Transverse colon (tissue), 4 donors: ENCODE measurements around the gene SPINK13. TPM values are rescaled to one million over a fixed set of nuclear protein-coding genes. Genes with fewer than 3 reads are reported as not detected.
"Not testable (repeated sequence)": the region's sequence is repeated elsewhere in the genome, so short reads cannot be mapped to it uniquely, and the experiment has no call there.

Source experiments
- DNase-seq: peaks from one replicate; pipeline ENCODE4 v3.0.0-alpha.2; 2019
- H3K27ac ChIP-seq, 4 donors: fragments of 200-600 bp; sonication (generic); 2 replicates each; pipeline ENCODE4 v1.5.1; 2016 to 2018; ENCODE audit warnings: inconsistent platforms in 4 of 4
- H3K27me3 ChIP-seq: fragments of 200-600 bp; sonication (generic); 2 replicates; pipeline ENCODE4 v1.5.1; 2017; ENCODE audit warnings: inconsistent platforms
- H3K36me3 ChIP-seq, 4 donors: fragments of 200-600 bp; sonication (generic); 2 replicates each; pipeline ENCODE4 v1.5.1; 2017 to 2019; ENCODE audit warnings: inconsistent platforms in 4 of 4
- H3K4me1 ChIP-seq, 4 donors: fragments of 200-600 bp; sonication (generic); 2 replicates each; pipeline ENCODE4 v1.5.1; 2017 to 2020; ENCODE audit warnings: inconsistent platforms in 4 of 4
- H3K4me3 ChIP-seq, 4 donors: fragments of 200-600 bp; sonication (generic); 1 replicate in 1 of 4; 2 replicates in 3 of 4; pipeline versions ENCODE4 v1.5.1 to v1.6.1; 2017 to 2019; ENCODE audit warnings: inconsistent platforms in 4 of 4
- H3K9me3 ChIP-seq, 2 donors: fragments of 200-600 bp; sonication (generic); 2 replicates each; pipeline ENCODE4 v1.5.1; 2017 to 2019; ENCODE audit warnings: inconsistent platforms in 2 of 2
- EP300 ChIP-seq: sonication (generic); formaldehyde crosslinking; IDR thresholded peaks from one replicate; pipeline ENCODE4 v1.6.1; 2017; ENCODE audit warnings: antibody characterized with exemption, low read depth
- POLR2A ChIP-seq: fragments of 450-650 bp; IDR thresholded peaks from one replicate; pipeline ENCODE4 v1.6.1; 2016; ENCODE audit warnings: antibody characterized with exemption, mild to moderate bottlenecking, moderate library complexity
- POLR2AphosphoS5 ChIP-seq, 3 donors: sonication (generic); formaldehyde crosslinking; IDR thresholded peaks; one replicate each; pipeline ENCODE4 v1.6.1; 2016; ENCODE audit warnings: antibody characterized with exemption in 3 of 3
- WGBS, 2 donors: methylation state at CpG; one replicate each; pipeline ENCODE4 v1.1.5; 2018; ENCODE audit warnings: low coverage in 1 of 2; 5-methylcytosine and 5-hydroxymethylcytosine counted together
- in situ Hi-C, 4 donors: fragments of 200-750 bp; cut with MboI; loops; one replicate each; pipeline versions ENCODE4 v1.15.0 to v1.15.1; 2017; ENCODE audit warnings: low sequenced_read_pairs in 3 of 4, low pct_ligation_motif_present in 1 of 4, low pct_unique_long_range_greater_than_20kb in 1 of 4
- intact Hi-C: fragments of 100-400 bp; cut with DNase I; formaldehyde crosslinking; loops from one replicate; pipeline ENCODE4 v1.15.1; 2023; ENCODE audit warnings: low total_unique reads
- total RNA-seq, 4 donors: library from RNA; depleted of rRNA; stranded (reverse); fragments of >200 nt; gene quantifications; one replicate each; pipeline ENCODE4 v1.1.0, GENCODE V29; 2016
- TF ChIP-seq, protein P1 (sequence below), 5 experiments: fragments of 200-600 bp in 3 of 5; fragments of 450-650 bp in 2 of 5; sonication (generic) in 3 of 5; IDR thresholded peaks; 1 replicate in 2 of 5; 2 replicates in 3 of 5; pipeline ENCODE4 v1.5.1; 2016 to 2017; ENCODE audit warnings: antibody characterized with exemption in 5 of 5, inconsistent platforms in 3 of 5, mild to moderate bottlenecking in 2 of 5, moderate library complexity in 1 of 5

SPINK13 gene
- total RNA-seq, 4 donors from 2014 or later: not detected

- Histone ChIP-seq H3K27ac (no peak overlapping the region), H3K4me3 (no peak overlapping the region), H3K27me3 (no peaks in the 10 kb centered on the region), H3K9me3 (peaks cover 4 to 8% of the 10 kb centered on the region in 2 donors), H3K4me1 (no peaks in the 10 kb centered on the region), H3K36me3 (no peaks in the 10 kb centered on the region)
- no peak for DNase-seq
- WGBS, 2 donors: 48 to 54% methylated on average over 3 of the region's 3 CpGs
- in situ Hi-C loops (no loop called here), intact Hi-C loops (no loop called here)
- TF ChIP-seq EP300 (no peak), POLR2AphosphoS5 (IDR thresholded peaks at IDR 0.05) (no peak), POLR2A (no peak)
- TF ChIP-seq, protein P1, sequence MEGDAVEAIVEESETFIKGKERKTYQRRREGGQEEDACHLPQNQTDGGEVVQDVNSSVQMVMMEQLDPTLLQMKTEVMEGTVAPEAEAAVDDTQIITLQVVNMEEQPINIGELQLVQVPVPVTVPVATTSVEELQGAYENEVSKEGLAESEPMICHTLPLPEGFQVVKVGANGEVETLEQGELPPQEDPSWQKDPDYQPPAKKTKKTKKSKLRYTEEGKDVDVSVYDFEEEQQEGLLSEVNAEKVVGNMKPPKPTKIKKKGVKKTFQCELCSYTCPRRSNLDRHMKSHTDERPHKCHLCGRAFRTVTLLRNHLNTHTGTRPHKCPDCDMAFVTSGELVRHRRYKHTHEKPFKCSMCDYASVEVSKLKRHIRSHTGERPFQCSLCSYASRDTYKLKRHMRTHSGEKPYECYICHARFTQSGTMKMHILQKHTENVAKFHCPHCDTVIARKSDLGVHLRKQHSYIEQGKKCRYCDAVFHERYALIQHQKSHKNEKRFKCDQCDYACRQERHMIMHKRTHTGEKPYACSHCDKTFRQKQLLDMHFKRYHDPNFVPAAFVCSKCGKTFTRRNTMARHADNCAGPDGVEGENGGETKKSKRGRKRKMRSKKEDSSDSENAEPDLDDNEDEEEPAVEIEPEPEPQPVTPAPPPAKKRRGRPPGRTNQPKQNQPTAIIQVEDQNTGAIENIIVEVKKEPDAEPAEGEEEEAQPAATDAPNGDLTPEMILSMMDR (IDR thresholded peaks at IDR 0.05): no peak
These were observed 632 bp upstream of the SPINK13 start for GRCh38 chr5:148267962-148268361.

DNA sequence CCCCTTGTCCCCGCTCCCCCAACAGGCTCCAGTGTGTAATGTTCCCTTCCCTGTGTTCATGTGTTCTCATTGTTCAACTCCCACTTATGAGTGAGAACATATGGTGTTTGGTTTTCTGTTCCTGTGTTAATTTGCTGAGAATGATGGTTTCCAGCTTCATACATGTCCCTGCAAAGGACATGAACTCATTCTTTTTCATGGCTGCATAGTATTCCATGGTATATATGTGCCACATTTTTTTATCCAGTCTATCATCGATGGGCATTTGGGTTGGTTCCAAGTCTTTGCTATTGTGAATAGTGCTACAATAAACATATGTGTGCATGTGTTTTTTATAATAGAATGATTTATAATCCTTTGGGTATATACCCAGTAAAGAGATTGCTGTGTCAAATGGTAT lies 6.5 kb downstream of the SPINK13 start:
- intact Hi-C loops, H3K27me3 ChIP-seq, DNase-seq, H3K9me3 ChIP-seq, H3K27ac ChIP-seq, H3K4me3 ChIP-seq, H3K4me1 ChIP-seq, in situ Hi-C loops, H3K36me3 ChIP-seq: not testable (repeated sequence)
- WGBS, 2 donors: 79 to 88% methylated on average over 2 of the region's 2 CpGs

DNA sequence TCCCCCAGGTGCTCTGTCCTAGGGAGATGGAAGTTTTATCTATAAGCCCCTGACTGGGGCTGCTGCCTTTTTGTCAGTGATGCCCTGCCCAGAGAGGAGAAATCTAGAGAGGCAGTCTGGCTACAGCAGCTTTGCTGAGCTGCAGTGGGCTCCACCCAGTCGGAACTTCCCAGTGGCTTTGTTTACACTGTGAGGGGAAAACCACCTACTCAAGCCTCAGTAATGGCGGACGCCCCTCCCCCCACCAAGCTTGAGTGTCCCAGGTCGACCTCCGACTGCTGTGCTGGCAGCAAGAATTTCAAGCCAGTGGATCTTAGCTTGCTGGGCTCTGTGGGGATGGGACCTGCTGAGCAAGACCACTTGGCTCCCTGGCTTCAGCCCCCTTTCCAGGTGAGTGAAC lies 12.3 kb downstream of the SPINK13 start:
- DNase-seq, H3K27ac ChIP-seq, H3K27me3 ChIP-seq, H3K9me3 ChIP-seq, H3K36me3 ChIP-seq, H3K4me1 ChIP-seq, intact Hi-C loops, H3K4me3 ChIP-seq, in situ Hi-C loops: not testable (repeated sequence)
- 35% methylated on average over 5 of the region's 5 CpGs; no CpG with 5 or more reads in 1 of the 2 donors for WGBS, 2 donors

- H3K4me3 ChIP-seq, H3K27me3 ChIP-seq, H3K9me3 ChIP-seq, intact Hi-C loops, H3K36me3 ChIP-seq, H3K27ac ChIP-seq, DNase-seq, in situ Hi-C loops, H3K4me1 ChIP-seq: not testable (repeated sequence)
- 84% methylated on average over 4 of the region's 4 CpGs; no CpG with 5 or more reads in 1 of the 2 donors for WGBS, 2 donors
These were observed 12.7 kb downstream of the SPINK13 start for GRCh38 chr5:148281336-148281735.

DNA sequence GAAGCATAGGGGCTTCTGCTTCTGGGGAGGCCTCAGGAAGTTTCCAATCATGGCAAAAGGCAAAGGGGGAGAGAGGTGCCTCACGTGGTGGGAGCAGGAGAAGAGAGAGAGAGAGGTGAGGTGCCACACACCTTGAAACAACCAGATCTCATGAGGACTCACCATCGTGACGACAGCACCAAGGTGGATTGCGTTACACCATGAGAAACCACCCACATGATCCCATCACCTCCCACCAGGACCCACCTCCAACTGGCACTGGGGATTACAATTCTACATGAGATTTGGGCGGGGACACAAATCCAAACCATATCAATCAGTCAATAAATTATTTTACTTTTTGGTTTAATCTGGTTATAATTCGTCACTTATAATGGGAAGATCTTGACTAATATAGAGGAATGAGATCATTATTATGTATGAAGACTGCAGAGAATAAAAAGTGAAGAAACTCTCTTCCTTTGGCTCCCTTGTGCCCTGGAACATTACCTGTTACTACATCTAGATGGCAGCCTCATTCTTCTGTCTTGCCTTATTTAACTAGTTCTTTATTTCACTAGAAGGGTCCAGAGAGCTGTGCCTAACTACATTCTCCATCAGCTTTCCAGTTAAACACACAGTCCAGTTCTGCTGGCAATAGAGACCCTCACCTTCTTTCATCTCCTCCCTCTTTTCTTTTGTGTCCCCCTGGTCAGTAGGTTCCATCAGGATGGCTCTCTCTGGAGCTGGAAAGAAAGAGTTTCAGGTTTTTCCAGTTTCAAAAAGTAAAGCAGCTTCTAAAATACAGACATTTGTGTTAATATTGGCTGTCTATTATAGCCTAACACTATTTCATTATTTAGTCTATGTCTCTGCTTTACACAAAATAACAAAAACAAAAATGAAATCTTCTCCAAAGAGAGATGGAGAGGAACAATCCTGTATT lies 21.9 kb downstream of the SPINK13 start:
- H3K27ac ChIP-seq: no peak overlapping the region
- no peak for DNase-seq
- no peak overlapping the region for H3K4me3 ChIP-seq
- no peaks in the 10 kb centered on the region for H3K4me1 ChIP-seq
- no peaks in the 10 kb centered on the region for H3K9me3 ChIP-seq
- no peaks in the 10 kb centered on the region for H3K36me3 ChIP-seq
- TF ChIP-seq POLR2A: no peak
- no peak for TF ChIP-seq EP300
- TF ChIP-seq, protein P1 (IDR thresholded peaks at IDR 0.05): peak; percentile 30 to 47 (median 32)
- WGBS, 2 donors: 55 to 67% methylated on average over 3 to 6 of the region's 6 CpGs
- intact Hi-C loops: no loop called here
- no peaks in the 10 kb centered on the region for H3K27me3 ChIP-seq
- in situ Hi-C loops: no loop called here
